ENCODE measurements around the gene GPR68.
"Not testable (repeated sequence)": the region's sequence is repeated elsewhere in the genome, so short reads cannot be mapped to it uniquely, and the experiment has no call there.

The GPR68 gene

GRCh38 chr14:91202234-91202974 lies 42.1 kb downstream of the GPR68 start:
- POLR2A ChIA-PET (ENCODE audit: low non-redundant PET) = interaction anchor here (0.5 kb wide), 1 partner anchor 150 kb away, joined by 3 read pairs; no protein-coding TSS in a partner anchor
- DNase-seq (ENCODE audit: low spot score) = no peak
- CTCF ChIA-PET = no interaction called here
- H3K27ac ChIP-seq = peak overlapping the region; percentile 13; the same call in 1 of the 2 replicates
- TF ChIP-seq, protein P1, sequence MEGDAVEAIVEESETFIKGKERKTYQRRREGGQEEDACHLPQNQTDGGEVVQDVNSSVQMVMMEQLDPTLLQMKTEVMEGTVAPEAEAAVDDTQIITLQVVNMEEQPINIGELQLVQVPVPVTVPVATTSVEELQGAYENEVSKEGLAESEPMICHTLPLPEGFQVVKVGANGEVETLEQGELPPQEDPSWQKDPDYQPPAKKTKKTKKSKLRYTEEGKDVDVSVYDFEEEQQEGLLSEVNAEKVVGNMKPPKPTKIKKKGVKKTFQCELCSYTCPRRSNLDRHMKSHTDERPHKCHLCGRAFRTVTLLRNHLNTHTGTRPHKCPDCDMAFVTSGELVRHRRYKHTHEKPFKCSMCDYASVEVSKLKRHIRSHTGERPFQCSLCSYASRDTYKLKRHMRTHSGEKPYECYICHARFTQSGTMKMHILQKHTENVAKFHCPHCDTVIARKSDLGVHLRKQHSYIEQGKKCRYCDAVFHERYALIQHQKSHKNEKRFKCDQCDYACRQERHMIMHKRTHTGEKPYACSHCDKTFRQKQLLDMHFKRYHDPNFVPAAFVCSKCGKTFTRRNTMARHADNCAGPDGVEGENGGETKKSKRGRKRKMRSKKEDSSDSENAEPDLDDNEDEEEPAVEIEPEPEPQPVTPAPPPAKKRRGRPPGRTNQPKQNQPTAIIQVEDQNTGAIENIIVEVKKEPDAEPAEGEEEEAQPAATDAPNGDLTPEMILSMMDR (conservative IDR thresholded peaks at IDR 0.05; ENCODE audit: low read depth) = no peak

DNA sequence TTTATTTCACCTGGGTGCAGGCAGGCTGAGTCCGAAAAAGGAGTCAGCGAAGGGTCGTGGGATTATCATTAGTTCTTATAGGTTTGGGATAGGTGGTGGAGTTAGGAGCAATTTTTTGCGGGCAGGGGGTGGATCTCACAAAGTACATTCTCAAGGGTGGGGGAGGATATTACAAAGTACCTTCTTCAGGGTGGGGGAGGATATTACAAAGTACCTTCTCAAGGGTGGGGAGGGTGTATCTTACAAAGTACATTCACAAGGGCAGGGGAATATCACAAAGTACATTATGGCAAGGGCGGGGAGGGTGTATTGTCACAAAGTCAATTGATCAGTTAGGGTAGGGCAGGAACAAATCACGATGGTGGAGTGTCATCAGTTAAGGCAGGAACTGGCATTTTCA lies 43.7 kb downstream of the GPR68 start:
- CTCF ChIA-PET = not testable (repeated sequence)

GRCh38 chr14:91197631-91198030 lies 46.9 kb downstream of the GPR68 start:
- POLR2A ChIA-PET (ENCODE audit: low non-redundant PET) = no interaction called here
- no peak overlapping the region for H3K27ac ChIP-seq
- CTCF ChIA-PET = no interaction called here
- DNase-seq (ENCODE audit: low spot score) = no peak
- TF ChIP-seq, protein P1 (conservative IDR thresholded peaks at IDR 0.05; ENCODE audit: low read depth) = no peak

More for the DNA sequence above, 43.7 kb downstream of the GPR68 start:
- DNase-seq (ENCODE audit: low spot score); H3K27ac ChIP-seq; POLR2A ChIA-PET (ENCODE audit: low non-redundant PET): not testable (repeated sequence)

DNA sequence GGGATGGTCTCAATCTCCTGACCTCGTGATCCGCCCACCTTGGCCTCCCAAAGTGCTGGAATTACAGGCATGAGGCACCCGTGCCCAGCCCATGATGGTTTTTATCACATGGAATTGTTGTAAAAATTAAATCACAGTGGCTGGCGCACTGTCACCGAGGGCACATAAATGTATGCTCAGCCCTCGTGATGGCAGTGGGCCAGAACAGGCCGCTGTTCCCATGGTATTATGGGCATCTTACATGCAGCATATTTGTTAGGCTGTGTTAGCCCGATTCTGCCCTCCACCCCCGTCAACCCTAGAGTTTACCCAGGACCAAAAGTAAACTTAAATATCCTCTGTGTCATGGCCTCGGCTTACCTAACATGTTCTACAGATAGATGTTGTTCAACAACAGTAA lies 48.6 kb downstream of the GPR68 start:
- DNase-seq (ENCODE audit: low spot score) = no peak
- CTCF ChIA-PET = no interaction called here
- H3K27ac ChIP-seq = no peak overlapping the region
- POLR2A ChIA-PET (ENCODE audit: low non-redundant PET) = no interaction called here
- TF ChIP-seq, protein P1 (conservative IDR thresholded peaks at IDR 0.05; ENCODE audit: low read depth) = no peak

DNA sequence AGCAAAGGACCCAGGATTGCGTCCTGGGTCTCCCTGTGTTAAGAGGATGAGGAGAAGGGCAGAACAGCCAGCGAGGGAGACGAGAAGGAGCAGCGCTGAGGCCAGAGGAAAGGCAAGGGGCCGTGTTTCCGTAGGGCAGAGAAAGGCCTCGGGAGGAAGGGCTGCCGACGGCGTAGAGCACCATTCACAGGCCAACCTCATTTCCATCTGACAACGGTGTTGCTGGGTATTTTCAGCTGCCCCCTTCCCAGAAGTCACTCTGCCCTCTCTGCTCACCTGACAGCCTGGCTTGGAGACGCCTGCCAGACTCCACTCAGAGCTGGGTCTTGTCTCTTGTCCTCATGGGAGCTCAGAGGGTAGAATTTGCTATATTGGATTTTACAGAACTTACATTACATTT lies 51.4 kb downstream of the GPR68 start:
- TF ChIP-seq, protein P1 (conservative IDR thresholded peaks at IDR 0.05; ENCODE audit: low read depth) = no peak
- ChIA-PET POLR2A (ENCODE audit: low non-redundant PET) (no interaction called here), CTCF (interaction anchor here (2.0 kb wide), 1 partner anchor 16 kb away, joined by 12 read pairs; no protein-coding TSS in a partner anchor)
- no peak for DNase-seq (ENCODE audit: low spot score)
- no peak overlapping the region for H3K27ac ChIP-seq

- CTCF ChIA-PET = no interaction called here
- H3K27ac ChIP-seq = no peak overlapping the region
- DNase-seq (ENCODE audit: low spot score) = no peak
- POLR2A ChIA-PET (ENCODE audit: low non-redundant PET) = no interaction called here
- TF ChIP-seq, protein P1 (conservative IDR thresholded peaks at IDR 0.05; ENCODE audit: low read depth) = no peak
Measured at GRCh38 chr14:91190853-91191252, 53.7 kb downstream of the GPR68 start.

- no peak for DNase-seq (ENCODE audit: low spot score)
- ChIA-PET CTCF (no interaction called here), POLR2A (ENCODE audit: low non-redundant PET) (no interaction called here)
- H3K27ac ChIP-seq = no peak overlapping the region; the same call in 1 of the 2 replicates
- TF ChIP-seq, protein P1 (conservative IDR thresholded peaks at IDR 0.05; ENCODE audit: low read depth) = no peak
Measured at GRCh38 chr14:91187271-91187670, 57.2 kb downstream of the GPR68 start.

Measured in RWPE1 (cell line).